HCT116 (cell line): Measurements from ENCODE around the gene FAM131C.

Source experiments
- ATF3 ChIP-seq: IDR thresholded peaks from 2 replicates; pipeline ENCODE4 v1.6.1; 2012
- CTCF ChIP-seq, 3 experiments: fragments of 200-600 bp in 1 of 3; sonication (generic) in 1 of 3; IDR thresholded peaks in 2 of 3; conservative IDR thresholded peaks in 1 of 3; 2 replicates each; pipeline ENCODE4 v1.5.1; 2012 to 2017; ENCODE audit warnings: low read depth in 2 of 3, low read length in 2 of 3, antibody characterized with exemption in 1 of 3, borderline replicate concordance in 1 of 3, control low read depth in 1 of 3, mild to moderate bottlenecking in 1 of 3, mixed read lengths in 1 of 3, mixed run types in 1 of 3, moderate library complexity in 1 of 3; ENCODE audit not compliant: insufficient read depth in 1 of 3
- EGR1 ChIP-seq: IDR thresholded peaks from 2 replicates; pipeline ENCODE4 v1.6.1; 2012; ENCODE audit warnings: low read depth
- EZH2 ChIP-seq: fragments of 200-600 bp; sonication (generic); IDR thresholded peaks from 2 replicates; pipeline ENCODE4 v1.6.1; 2017; ENCODE audit warnings: antibody characterized with exemption, mixed run types
- EZH2phosphoT487 ChIP-seq: fragments of 200-600 bp; IDR thresholded peaks from 2 replicates; pipeline ENCODE4 v1.6.1; 2018; ENCODE audit warnings: antibody characterized with exemption, borderline replicate concordance
- POLR2A ChIP-seq: IDR thresholded peaks from 2 replicates; pipeline ENCODE4 v1.7.0; 2011; ENCODE audit warnings: borderline replicate concordance; ENCODE audit not compliant: insufficient read depth, insufficient read length; ENCODE audit errors: extremely low read depth
- RAD21 ChIP-seq: IDR thresholded peaks from 2 replicates; pipeline ENCODE4 v1.6.1; 2012; ENCODE audit warnings: low read depth, mild to moderate bottlenecking
- SRF ChIP-seq: IDR thresholded peaks from 2 replicates; pipeline ENCODE4 v1.6.1; 2012; ENCODE audit warnings: low read depth
- YY1 ChIP-seq: IDR thresholded peaks from 2 replicates; pipeline ENCODE4 v1.6.1; 2011; ENCODE audit warnings: low read length, low read depth, moderate library complexity, mild to moderate bottlenecking; ENCODE audit not compliant: insufficient replicate concordance; ENCODE audit errors: extremely low read depth
- ZBTB33 ChIP-seq: IDR thresholded peaks from 2 replicates; pipeline ENCODE4 v1.6.1; 2011; ENCODE audit warnings: mild to moderate bottlenecking, low read length, moderate library complexity; ENCODE audit not compliant: insufficient replicate concordance; ENCODE audit errors: extremely low read depth
- ZNF274 ChIP-seq: fragments of 200-500 bp; sonication (Bioruptor generic); IDR thresholded peaks from 2 replicates; pipeline ENCODE4 v1.6.1; 2014; ENCODE audit warnings: mild to moderate bottlenecking, low read depth, low read length, inconsistent platforms

- TF ChIP-seq ZNF274 (no peak), CTCF (IDR thresholded peaks at IDR 0.05 in 2 of 3, conservative IDR thresholded peaks at IDR 0.05 in 1 of 3; ENCODE audit: borderline replicate concordance in 1 of 3, insufficient read depth in 1 of 3, low read depth in 2 of 3, low read length in 2 of 3) (no peak), ATF3 (no peak), YY1 (no peak), EZH2phosphoT487 (no peak), ZBTB33 (no peak), SRF (no peak), EZH2 (no peak), RAD21 (no peak), POLR2A (no peak), EGR1 (no peak)
Observed at GRCh38 chr1:16010837-16011236, 62.6 kb downstream of the FAM131C start.
